PC-3 (cell line): Measurements from ENCODE around the gene GBX2. TPM values are rescaled to one million over a fixed set of nuclear protein-coding genes. Genes with fewer than 3 reads are reported as not detected.

Source experiments
- ATAC-seq: fragments of 200-7000 bp; cut with Tn5 transposase; 2 replicates; pipeline ENCODE4 v1.9.1; 2020; ENCODE audit warnings: mild to moderate bottlenecking, moderate library complexity
- BruUV-seq: library from RNA; stranded (reverse); fragments of 400-500 nt; replicated peaks from 2 replicates; lab custom pipeline; 2021; lab: Mats Ljungman, UMichigan
- CTCF ChIA-PET: fragments of 300-600 bp; sonication (Branson Sonifier 250); formaldehyde crosslinking; loops from one replicate; lab custom pipeline; 2022; ENCODE audit warnings: antibody characterized with exemption; lab: Charles Lee
- POLR2A ChIA-PET: fragments of 300-600 bp; sonication (Branson Sonifier 250); formaldehyde crosslinking; loops from one replicate; lab custom pipeline; 2022; ENCODE audit warnings: antibody characterized with exemption; ENCODE audit not compliant: unreplicated experiment; lab: Charles Lee
- DNase-seq: peaks from one replicate; pipeline ENCODE4 v3.0.0-alpha.2; 2015
- H2AFZ ChIP-seq: fragments of 300-600 bp; sonication (generic); 2 replicates; pipeline ENCODE4 v1.6.0; 2016; ENCODE audit warnings: antibody characterized with exemption, low read length
- H3F3A ChIP-seq: fragments of 300-600 bp; sonication (generic); one replicate; pipeline ENCODE4 v1.6.0; 2017; ENCODE audit warnings: antibody characterized with exemption, low read length, control low read depth, mild to moderate bottlenecking; ENCODE audit not compliant: unreplicated experiment
- H3K27ac ChIP-seq: fragments of 300-600 bp; sonication (generic); 2 replicates; pipeline ENCODE4 v1.5.1; 2016; ENCODE audit warnings: mild to moderate bottlenecking, low read length
- H3K27me3 ChIP-seq: fragments of 300-600 bp; sonication (generic); 2 replicates; pipeline ENCODE4 v1.6.1; 2016; ENCODE audit warnings: low read length, mixed read lengths
- H3K36me3 ChIP-seq: fragments of 300-600 bp; sonication (generic); 2 replicates; pipeline ENCODE4 v1.6.1; 2016; ENCODE audit warnings: low read depth, mixed run types, low read length, mixed read lengths
- H3K4me1 ChIP-seq: fragments of 300-600 bp; sonication (generic); 2 replicates; pipeline ENCODE4 v1.5.1; 2016; ENCODE audit warnings: low read length; ENCODE audit not compliant: insufficient read depth
- H3K4me2 ChIP-seq: fragments of 300-600 bp; sonication (generic); 2 replicates; pipeline ENCODE4 v1.6.0; 2016; ENCODE audit warnings: low read length
- H3K4me3 ChIP-seq: fragments of 300-600 bp; sonication (generic); 2 replicates; pipeline ENCODE4 v1.5.1; 2016; ENCODE audit warnings: mild to moderate bottlenecking, low read length, mixed read lengths
- H3K79me2 ChIP-seq: fragments of 300-600 bp; sonication (generic); 2 replicates; pipeline ENCODE4 v1.6.1; 2017; ENCODE audit warnings: low read length, mixed read lengths
- H3K9ac ChIP-seq: fragments of 300-600 bp; sonication (generic); 2 replicates; pipeline ENCODE4 v1.6.0; 2016; ENCODE audit warnings: mild to moderate bottlenecking, low read length
- H3K9me2 ChIP-seq: fragments of 300-600 bp; sonication (generic); replicated peaks from 2 replicates; pipeline ENCODE4 v1.6.1; 2016; ENCODE audit warnings: mixed run types, low read length, mixed read lengths
- H3K9me3 ChIP-seq: fragments of 300-600 bp; sonication (generic); 2 replicates; pipeline ENCODE4 v1.6.1; 2016; ENCODE audit warnings: low read length, mixed read lengths
- H4K20me1 ChIP-seq: fragments of 300-600 bp; sonication (generic); 2 replicates; pipeline ENCODE4 v1.6.1; 2016; ENCODE audit warnings: low read length, mixed read lengths
- CTCF ChIP-seq: fragments of 300-600 bp; sonication (generic); conservative IDR thresholded peaks from 2 replicates; pipeline ENCODE4 v1.5.1; 2017; ENCODE audit warnings: antibody characterized with exemption, low read depth, mild to moderate bottlenecking, low read length
- EZH2 ChIP-seq: fragments of 300-600 bp; sonication (generic); IDR thresholded peaks from one replicate; pipeline ENCODE4 v1.6.1; 2017; ENCODE audit warnings: antibody characterized with exemption, mild to moderate bottlenecking, low read length; ENCODE audit not compliant: unreplicated experiment
- EZH2phosphoT487 ChIP-seq: fragments of 300-600 bp; sonication (generic); IDR thresholded peaks from 2 replicates; pipeline ENCODE4 v1.6.1; 2018; ENCODE audit warnings: mild to moderate bottlenecking, antibody characterized with exemption, low read length, borderline replicate concordance
- intact Hi-C: fragments of 100-400 bp; cut with micrococcal nuclease; formaldehyde crosslinking; loops from 2 replicates; pipeline ENCODE4 v1.9.0; 2023
- total RNA-seq: library from RNA; depleted of rRNA; stranded (reverse); fragments of >200 nt; gene quantifications from 2 replicates; pipeline ENCODE4 v1.2.3, GENCODE V29; 2014

The GBX2 gene
- total RNA-seq, 1 experiment from 2014 or later = 30.5 TPM

GRCh38 chr2:236124182-236124893 lies 43.8 kb downstream of the GBX2 start:
- intact Hi-C loops = no loop called here

GRCh38 chr2:236123716-236124115 lies 44.5 kb downstream of the GBX2 start:
- peaks cover 9% of the 10 kb centered on the region; the same call in 1 of the 2 replicates for H3K4me1 ChIP-seq
- POLR2A ChIA-PET = no interaction called here
- ATAC-seq = no peak

More at GRCh38 chr2:236124182-236124893, 43.8 kb downstream of the GBX2 start:
- peaks cover 9% of the 10 kb centered on the region; the same call in 1 of the 2 replicates for H3K4me1 ChIP-seq
- DNase-seq = no peak
- no peaks in the 10 kb centered on the region; the same call in 1 of the 2 replicates for H3K36me3 ChIP-seq
- H3K9me3 ChIP-seq = no peaks in the 10 kb centered on the region
- no peak overlapping the region for H2AFZ ChIP-seq
- H3K27me3 ChIP-seq = no peaks in the 10 kb centered on the region
- no peak for ATAC-seq
- no TSS peak for BruUV-seq
- ChIA-PET CTCF (no interaction called here), POLR2A (no interaction called here)
- H3F3A ChIP-seq = no peaks in the 10 kb centered on the region
- no peak overlapping the region for H3K27ac ChIP-seq
- H3K79me2 ChIP-seq = no peaks in the 10 kb centered on the region
- no peaks in the 10 kb centered on the region for H3K9me2 ChIP-seq
- no peak for TF ChIP-seq EZH2phosphoT487
- TF ChIP-seq EZH2 = no peak
- TF ChIP-seq CTCF = no peak
- no peak overlapping the region for H3K4me3 ChIP-seq
- H3K4me2 ChIP-seq = no peak overlapping the region
- no peaks in the 10 kb centered on the region for H4K20me1 ChIP-seq
- H3K9ac ChIP-seq = no peak overlapping the region

More at GRCh38 chr2:236123716-236124115, 44.5 kb downstream of the GBX2 start:
- Histone ChIP-seq H3K9me2 (no peaks in the 10 kb centered on the region), H3K27me3 (no peaks in the 10 kb centered on the region), H3F3A (no peaks in the 10 kb centered on the region), H3K9ac (no peak overlapping the region), H4K20me1 (no peaks in the 10 kb centered on the region), H3K9me3 (no peaks in the 10 kb centered on the region), H3K79me2 (no peaks in the 10 kb centered on the region), H3K4me2 (no peak overlapping the region), H2AFZ (no peak overlapping the region), H3K27ac (no peak overlapping the region), H3K4me3 (no peak overlapping the region), H3K36me3 (no peaks in the 10 kb centered on the region; the same call in 1 of the 2 replicates)
- TF ChIP-seq CTCF (no peak), EZH2phosphoT487 (no peak), EZH2 (no peak)
- CTCF ChIA-PET = no interaction called here
- no peak for DNase-seq
- no TSS peak for BruUV-seq
- intact Hi-C loops = no loop called here
